DOHH2 (cell line): ENCODE results near the gene CATSPERE.
"Not testable (repeated sequence)": the region's sequence is repeated elsewhere in the genome, so short reads cannot be mapped to it uniquely, and the experiment has no call there.

Experiments
- CTCF ChIP-seq: fragments of 200-600 bp; sonication (generic); IDR thresholded peaks from one replicate; pipeline ENCODE4 v1.5.1; 2014; ENCODE audit warnings: antibody characterized with exemption, mild to moderate bottlenecking, low read depth, low read length; ENCODE audit not compliant: poor library complexity, severe bottlenecking
- EZH2phosphoT487 ChIP-seq: fragments of 200-600 bp; sonication (generic); IDR thresholded peaks from 2 replicates; pipeline ENCODE4 v1.6.1; 2017; ENCODE audit warnings: borderline replicate concordance, mild to moderate bottlenecking, antibody characterized with exemption, low read length, moderate library complexity, mixed read lengths

- not testable (repeated sequence) for TF ChIP-seq CTCF, EZH2phosphoT487
Measured at GRCh38 chr1:244500515-244500914, 39.4 kb downstream of the CATSPERE start.
